Mesodermal cell (in vitro differentiated cells): ENCODE results near the gene CACNA1A.
"Not testable (repeated sequence)": the region's sequence is repeated elsewhere in the genome, so short reads cannot be mapped to it uniquely, and the experiment has no call there.

ENCODE experiments used
- H3K27ac ChIP-seq: 2 replicates; pipeline ENCODE4 v1.7.0; 2013; ENCODE audit warnings: mild to moderate bottlenecking, low read depth, low read length, moderate library complexity; ENCODE audit not compliant: severe bottlenecking
- H3K36me3 ChIP-seq: 2 replicates; pipeline ENCODE4 v1.7.1; 2013; ENCODE audit warnings: mild to moderate bottlenecking, low read length, moderate library complexity; ENCODE audit not compliant: control insufficient read depth, insufficient read depth
- H3K4me1 ChIP-seq: one replicate; pipeline ENCODE4 v1.7.1; 2013; ENCODE audit warnings: mild to moderate bottlenecking, low read length; ENCODE audit not compliant: insufficient read depth, control insufficient read depth, poor library complexity, severe bottlenecking
- H3K4me3 ChIP-seq: 2 replicates; pipeline ENCODE4 v1.7.0; 2013; ENCODE audit warnings: low read length, control low read depth, mild to moderate bottlenecking; ENCODE audit not compliant: insufficient read depth, poor library complexity, severe bottlenecking; ENCODE audit errors: extremely low read depth
- H3K9me3 ChIP-seq: 2 replicates; pipeline ENCODE4 v1.7.1; 2013; ENCODE audit warnings: mild to moderate bottlenecking, low read length, moderate library complexity; ENCODE audit not compliant: control insufficient read depth
- WGBS, 2 experiments: methylation state at CpG; one replicate each; pipeline ENCODE4 v1.1.5; 2013; ENCODE audit warnings: missing lambda C conversion rate in 2 of 2; ENCODE audit not compliant: insufficient coverage in 2 of 2; 5-methylcytosine and 5-hydroxymethylcytosine counted together

CACNA1A gene

GRCh38 chr19:13427273-13428051 is 78.8 kb downstream of the CACNA1A start:
- 82 to 91% methylated on average over 5 of the region's 11 CpGs for WGBS, 2 experiments
- Histone ChIP-seq H3K36me3 (no peaks in the 10 kb centered on the region), H3K4me1 (no peaks in the 10 kb centered on the region), H3K9me3 (peaks cover 7% of the 10 kb centered on the region), H3K27ac (no peak overlapping the region), H3K4me3 (no peak overlapping the region)

DNA sequence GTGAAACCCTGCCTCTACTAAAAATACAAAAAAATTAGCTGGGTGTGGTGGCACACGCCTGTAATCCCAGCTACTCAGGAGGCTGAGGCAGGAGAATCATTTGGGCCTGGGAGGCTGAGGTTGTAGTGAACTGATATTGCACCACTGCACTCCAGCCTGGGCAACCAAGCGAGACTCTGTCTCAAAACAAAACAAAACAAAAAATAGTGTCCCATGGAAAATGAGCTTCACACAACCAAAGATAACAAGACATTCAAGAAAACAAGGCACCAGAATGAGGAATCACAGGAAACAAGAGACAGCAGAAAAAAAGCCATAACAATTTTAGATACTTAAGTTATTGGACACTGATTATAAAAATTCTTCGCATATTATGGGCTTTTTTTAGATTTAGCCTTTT is 80.4 kb downstream of the CACNA1A start:
- H3K9me3 ChIP-seq, result peaks cover 17% of the 10 kb centered on the region
- H3K36me3 ChIP-seq, H3K27ac ChIP-seq, H3K4me1 ChIP-seq, H3K4me3 ChIP-seq: not testable (repeated sequence)
- WGBS, 2 experiments, result 80% methylated on average over 1 of the region's 3 CpGs; no CpG with 5 or more reads in 1 of the 2 experiments

DNA sequence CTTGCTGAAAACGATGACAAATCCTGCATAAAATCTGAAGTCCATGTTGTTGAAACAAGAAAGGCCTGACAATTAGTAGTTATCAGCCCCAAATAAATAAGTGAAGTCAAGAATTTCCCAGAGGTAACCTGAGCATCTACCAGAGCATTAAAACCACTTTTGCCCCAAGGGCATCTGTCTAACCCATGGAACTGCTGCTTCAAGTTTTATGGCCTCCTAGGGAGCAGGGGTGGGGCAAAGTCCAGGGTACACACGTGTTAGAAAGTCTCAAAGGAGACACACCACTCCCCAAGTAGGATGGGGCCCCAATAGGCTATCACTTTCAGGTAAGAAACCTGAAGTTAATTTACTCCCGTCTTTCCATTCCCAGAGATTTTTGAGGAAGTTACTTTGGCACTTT is 81.1 kb downstream of the CACNA1A start:
- Histone ChIP-seq H3K27ac (no peak overlapping the region), H3K4me3 (no peak overlapping the region), H3K9me3 (peaks cover 17% of the 10 kb centered on the region), H3K4me1 (no peaks in the 10 kb centered on the region), H3K36me3 (no peaks in the 10 kb centered on the region)
- 82% methylated on average over 2 of the region's 3 CpGs; no CpG with 5 or more reads in 1 of the 2 experiments for WGBS, 2 experiments

GRCh38 chr19:13420780-13421179 is 85.5 kb downstream of the CACNA1A start:
- Histone ChIP-seq H3K27ac (no peak overlapping the region), H3K9me3 (peaks cover 17% of the 10 kb centered on the region), H3K4me3 (no peak overlapping the region)

DNA sequence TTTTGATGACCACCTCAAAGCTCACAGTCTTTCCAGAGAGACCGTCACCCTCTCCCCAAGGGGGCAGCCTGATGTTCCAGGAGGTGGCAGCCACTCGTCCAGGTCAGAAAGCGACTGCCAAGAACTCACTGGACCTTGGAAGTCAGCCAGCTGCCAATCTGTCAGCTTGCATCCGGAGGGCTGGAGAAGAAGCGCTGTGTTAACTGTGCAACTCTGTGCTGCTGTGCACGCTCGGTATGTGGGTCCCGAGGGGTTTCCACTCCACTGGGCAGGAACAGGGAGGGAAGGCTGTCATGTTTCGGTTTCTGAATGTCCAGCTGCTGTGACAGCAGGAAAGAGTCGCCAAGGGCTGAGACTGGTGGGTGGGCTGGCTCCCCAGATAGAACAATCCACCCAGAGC is 89.2 kb downstream of the CACNA1A start:
- Histone ChIP-seq H3K27ac (no peak overlapping the region), H3K36me3 (no peaks in the 10 kb centered on the region)
- WGBS, 2 experiments, result 81 to 91% methylated on average over 8 to 10 of the region's 10 CpGs

More at GRCh38 chr19:13420780-13421179, 85.5 kb downstream of the CACNA1A start:
- Histone ChIP-seq H3K36me3 (no peaks in the 10 kb centered on the region), H3K4me1 (no peaks in the 10 kb centered on the region)

GRCh38 chr19:13411899-13412298 is 94.4 kb downstream of the CACNA1A start:
- Histone ChIP-seq H3K4me3 (no peak overlapping the region), H3K27ac (no peak overlapping the region), H3K4me1 (no peaks in the 10 kb centered on the region), H3K9me3 (no peaks in the 10 kb centered on the region), H3K36me3 (no peaks in the 10 kb centered on the region)
- 90 to 94% methylated on average over 2 to 3 of the region's 6 CpGs for WGBS, 2 experiments

More for the DNA sequence above, 89.2 kb downstream of the CACNA1A start:
- Histone ChIP-seq H3K4me3 (no peak overlapping the region), H3K9me3 (peaks cover 6% of the 10 kb centered on the region), H3K4me1 (no peaks in the 10 kb centered on the region)

DNA sequence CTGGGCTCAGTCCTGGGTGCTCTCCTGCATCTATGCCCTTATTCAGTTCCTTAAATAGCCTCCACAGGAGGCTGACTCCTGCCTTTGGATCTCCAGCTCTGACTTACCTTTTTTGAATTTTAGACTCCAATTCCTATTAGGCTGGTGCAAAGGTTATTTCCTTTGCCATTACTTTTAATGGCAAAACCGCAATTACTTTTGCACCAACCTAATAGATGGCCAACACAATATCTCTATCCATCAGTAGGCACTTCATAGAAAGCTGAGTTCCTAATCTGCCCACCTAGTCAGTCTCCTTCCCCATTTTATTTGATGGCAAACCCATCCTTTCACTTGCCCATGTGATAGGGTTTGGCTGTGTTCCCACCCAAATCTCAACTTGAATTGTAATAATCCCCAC is 95.3 kb downstream of the CACNA1A start:
- no peak overlapping the region for H3K27ac ChIP-seq
- 100% methylated on average over 1 of the region's 1 CpG for WGBS, 2 experiments

GRCh38 chr19:13408889-13409518 is 97.3 kb downstream of the CACNA1A start:
- 85 to 87% methylated on average over 13 to 14 of the region's 16 CpGs for WGBS, 2 experiments
- H3K36me3 ChIP-seq, result no peaks in the 10 kb centered on the region
- no peak overlapping the region for H3K4me3 ChIP-seq
- H3K9me3 ChIP-seq, result no peaks in the 10 kb centered on the region
- H3K27ac ChIP-seq, result no peak overlapping the region
- no peaks in the 10 kb centered on the region for H3K4me1 ChIP-seq

More for the DNA sequence above, 95.3 kb downstream of the CACNA1A start:
- H3K4me3 ChIP-seq, result no peak overlapping the region
- no peaks in the 10 kb centered on the region for H3K36me3 ChIP-seq
- no peaks in the 10 kb centered on the region for H3K9me3 ChIP-seq
- H3K4me1 ChIP-seq, result no peaks in the 10 kb centered on the region

GRCh38 chr19:13404236-13404635 is 102.0 kb downstream of the CACNA1A start:
- 86 to 89% methylated on average over 6 to 7 of the region's 7 CpGs for WGBS, 2 experiments
- peaks cover 6% of the 10 kb centered on the region for H3K4me1 ChIP-seq
- H3K4me3 ChIP-seq, result no peak overlapping the region
- no peak overlapping the region for H3K27ac ChIP-seq
- H3K36me3 ChIP-seq, result no peaks in the 10 kb centered on the region
- no peaks in the 10 kb centered on the region for H3K9me3 ChIP-seq

DNA sequence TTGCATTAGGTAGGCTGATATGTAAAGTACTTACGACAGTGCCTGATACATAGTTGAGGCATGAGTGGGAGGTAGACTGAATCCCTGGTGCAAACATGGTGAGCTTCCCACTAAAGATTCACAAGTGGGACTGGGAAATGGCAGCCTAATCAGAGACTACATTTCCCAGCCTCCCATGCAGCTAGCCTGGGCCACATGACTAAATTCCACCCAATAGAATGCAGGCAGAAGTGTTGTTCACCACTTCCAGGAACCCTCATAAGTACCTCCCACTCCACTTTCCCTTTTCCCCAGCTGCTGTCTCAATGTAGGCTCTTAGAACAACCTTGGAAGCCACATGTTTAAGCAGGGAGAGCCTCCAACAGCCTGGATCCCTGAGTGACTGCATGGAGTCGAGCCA is 104.9 kb downstream of the CACNA1A start:
- no peak overlapping the region for H3K27ac ChIP-seq

GRCh38 chr19:13400296-13400695 is 106.0 kb downstream of the CACNA1A start:
- peaks cover 15% of the 10 kb centered on the region for H3K4me1 ChIP-seq
- no peaks in the 10 kb centered on the region for H3K36me3 ChIP-seq
- H3K4me3 ChIP-seq, result no peak overlapping the region
- H3K27ac ChIP-seq, result no peak overlapping the region
- H3K9me3 ChIP-seq, result no peaks in the 10 kb centered on the region

More for the DNA sequence above, 104.9 kb downstream of the CACNA1A start:
- Histone ChIP-seq H3K4me3 (no peak overlapping the region), H3K4me1 (peaks cover 15% of the 10 kb centered on the region), H3K36me3 (no peaks in the 10 kb centered on the region), H3K9me3 (no peaks in the 10 kb centered on the region)
- 40% methylated on average over 1 of the region's 2 CpGs; no CpG with 5 or more reads in 1 of the 2 experiments for WGBS, 2 experiments
